Measurements from ENCODE around the gene SPAG5. TPM values are rescaled to one million over a fixed set of nuclear protein-coding genes. Genes with fewer than 3 reads are reported as not detected.
A peak's percentile ranks its signal among the peaks of the same experiment; 100 is the strongest.

The SPAG5 gene
- total and polyA plus RNA-seq, 9 of the 15 experiments (the other 6 are each of a cell fraction or from before 2014, with no cell fraction given): 94.4 to 286 (median 151) TPM

DNA sequence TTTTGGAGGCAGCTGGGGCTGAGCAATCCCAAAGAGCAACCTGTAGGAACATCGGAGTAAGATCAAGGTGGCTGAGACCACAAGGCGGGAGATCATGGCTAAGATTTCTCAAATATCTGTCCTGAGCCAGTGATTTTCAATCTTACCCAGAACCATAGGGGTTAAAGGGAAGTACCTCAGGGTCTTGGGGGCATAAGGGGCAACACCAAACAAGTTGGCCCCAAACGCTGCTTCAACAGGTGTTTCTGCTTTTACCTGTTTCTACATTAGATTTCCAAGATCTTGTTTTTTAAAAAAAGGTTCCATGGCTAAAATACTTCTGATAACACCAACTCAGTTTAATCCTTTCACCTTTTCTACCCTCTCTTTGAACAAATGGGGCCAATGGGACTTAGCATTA, 43.8 kb downstream of the SPAG5 start:
- Histone ChIP-seq H3K4me3 (no peak overlapping the region), H3K4me1 (replicated peaks in 1 of 2; ENCODE audit: control insufficient read depth in 2 of 2, insufficient read depth in 2 of 2, low read length in 2 of 2) (peaks cover 13 to 22% of the 10 kb centered on the region in 2 experiments; a peak in 4 of 5 replicates), H3K9me3 (replicated peaks; ENCODE audit: control insufficient read depth, insufficient read depth, low read depth, low read length) (no peaks in the 10 kb centered on the region), H4K20me1 (replicated peaks; ENCODE audit: control insufficient read depth, insufficient read depth, low read length) (peaks cover 4% of the 10 kb centered on the region), H3K27ac (ENCODE audit: extremely low read depth, low read depth, low read length) (no peak overlapping the region), H3K4me2 (ENCODE audit: insufficient read depth, low read length) (no peak overlapping the region), H3K27me3 (ENCODE audit: control insufficient read depth in 2 of 2, insufficient read depth in 2 of 2, low read length in 2 of 2) (no peaks in the 10 kb centered on the region), H3K9ac (ENCODE audit: insufficient read depth in 1 of 2, low read depth in 2 of 2, low read length in 2 of 2) (no peak overlapping the region; a peak in 1 of 4 replicates), H3K36me3 (ENCODE audit: control insufficient read depth, insufficient read depth, low read length) (peaks cover 70% of the 10 kb centered on the region), H3K79me2 (ENCODE audit: control insufficient read depth, insufficient read depth, low read length) (peaks cover 3% of the 10 kb centered on the region; the same call in 2 of the 3 replicates), H2AFZ (ENCODE audit: low read depth, low read length) (no peak overlapping the region), H3K9me1 (ENCODE audit: control insufficient read depth, insufficient read depth, low read length) (no peaks in the 10 kb centered on the region)
- ATAC-seq: no peak
- intact Hi-C loops (cut with micrococcal nuclease): no loop called here
- no peak for DNase-seq (ENCODE audit: extremely low read depth in 1 of 4, low spot score in 3 of 4)
- POLR2A ChIA-PET: interaction anchor here (0.6 to 1.6 kb wide), 5 partner anchors 9 to 69 kb away, joined by 3 to 6 read pairs (median 3); no protein-coding TSS in a partner anchor
- 90% methylated on average over 3 of the region's 3 CpGs for WGBS (ENCODE audit: insufficient coverage, low coverage, missing lambda C conversion rate)
- no TSS peak for BruUV-seq (replicated peaks)
- TF ChIP-seq ZSCAN29 (IDR thresholded peaks at IDR 0.05) (no peak), U2AF1 (optimal IDR thresholded peaks at IDR 0.05; ENCODE audit: low read depth, low read length) (no peak), RBFOX2 (IDR thresholded peaks at IDR 0.05; ENCODE audit: low read depth, low read length) (0 out of 2 replicates have a peak, but pooled peaks have one; percentile 3)
- in situ Hi-C loops (cut with MboI): no loop called here
- CTCF ChIA-PET (ENCODE audit: low intra/inter-chr PET ratio): no interaction called here
- no peak for FAIRE-seq

DNA sequence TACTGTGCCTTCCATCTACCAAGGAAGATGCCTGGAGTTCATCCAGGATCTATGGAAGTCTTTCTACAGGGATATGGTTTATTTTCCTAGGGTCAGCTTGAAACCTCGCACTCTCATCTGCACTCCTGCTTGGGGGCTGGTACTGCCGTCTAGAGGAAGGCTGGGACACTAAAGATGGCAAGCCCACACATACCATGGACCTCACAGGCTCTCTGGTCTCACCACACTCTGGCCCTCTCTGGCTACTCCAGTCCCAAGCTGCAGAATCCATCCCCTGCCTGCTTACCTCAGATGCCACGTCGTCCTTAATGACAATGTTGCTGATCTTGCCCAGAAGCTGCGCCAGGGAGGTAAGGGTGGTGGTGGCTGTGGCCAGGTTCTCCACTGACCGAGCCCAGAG, 44.3 kb downstream of the SPAG5 start:
- intact Hi-C loops (cut with micrococcal nuclease): no loop called here
- H3K4me1 ChIP-seq (replicated peaks in 1 of 2; ENCODE audit: control insufficient read depth in 2 of 2, insufficient read depth in 2 of 2, low read length in 2 of 2): peaks cover 13 to 22% of the 10 kb centered on the region in 2 experiments; a peak in 4 of 5 replicates
- H3K4me3 ChIP-seq: no peak overlapping the region
- no peak for DNase-seq (ENCODE audit: extremely low read depth in 1 of 4, low spot score in 3 of 4)
- POLR2A ChIA-PET: interaction anchor here (0.6 to 1.6 kb wide), 7 partner anchors 9 to 70 kb away, joined by 3 to 6 read pairs (median 3); no protein-coding TSS in a partner anchor
- TF ChIP-seq RBFOX2 (IDR thresholded peaks at IDR 0.05; ENCODE audit: low read depth, low read length) (0 out of 2 replicates have a peak, but pooled peaks have one; percentile 24), FOXK1 (CRISPR knock-in tag; IDR thresholded peaks at IDR 0.05; ENCODE audit: borderline replicate concordance) (no peak)
- no peak overlapping the region for H3K4me2 ChIP-seq (ENCODE audit: insufficient read depth, low read length)
- H2AFZ ChIP-seq (ENCODE audit: low read depth, low read length): no peak overlapping the region
- no peak for FAIRE-seq
- H3K9ac ChIP-seq (ENCODE audit: insufficient read depth in 1 of 2, low read depth in 2 of 2, low read length in 2 of 2): peak overlapping the region in 1 of 2 experiments; percentile 40; a peak in 2 of 4 replicates
- H4K20me1 ChIP-seq (replicated peaks; ENCODE audit: control insufficient read depth, insufficient read depth, low read length): peaks cover 4% of the 10 kb centered on the region
- CTCF ChIA-PET (ENCODE audit: low intra/inter-chr PET ratio): no interaction called here
- peaks cover 3% of the 10 kb centered on the region; the same call in 2 of the 3 replicates for H3K79me2 ChIP-seq (ENCODE audit: control insufficient read depth, insufficient read depth, low read length)
- no peaks in the 10 kb centered on the region for H3K27me3 ChIP-seq (ENCODE audit: control insufficient read depth in 2 of 2, insufficient read depth in 2 of 2, low read length in 2 of 2)
- WGBS (ENCODE audit: insufficient coverage, low coverage, missing lambda C conversion rate): 87% methylated on average over 6 of the region's 6 CpGs
- peaks cover 65% of the 10 kb centered on the region for H3K36me3 ChIP-seq (ENCODE audit: control insufficient read depth, insufficient read depth, low read length)
- no TSS peak for BruUV-seq (replicated peaks)
- no peak overlapping the region for H3K27ac ChIP-seq (ENCODE audit: extremely low read depth, low read depth, low read length)
- H3K9me3 ChIP-seq (replicated peaks; ENCODE audit: control insufficient read depth, insufficient read depth, low read depth, low read length): no peaks in the 10 kb centered on the region
- ATAC-seq: no peak
- in situ Hi-C loops (cut with MboI): no loop called here
- no peaks in the 10 kb centered on the region for H3K9me1 ChIP-seq (ENCODE audit: control insufficient read depth, insufficient read depth, low read length)

Data from K562 (cell line).